K562 (cell line): ENCODE measurements around the gene NAP1L4. TPM values are rescaled to one million over a fixed set of nuclear protein-coding genes. Genes with fewer than 3 reads are reported as not detected.

Experiments
- CCAR2 ChIP-seq: fragments of 200-400 bp; formaldehyde crosslinking; IDR thresholded peaks from 2 replicates; pipeline ENCODE4 v1.6.1; 2017; ENCODE audit warnings: mild to moderate bottlenecking, low read depth, low read length
- CREB5 ChIP-seq: fragments of 250-450 bp; sonication (Bioruptor Pico); IDR thresholded peaks from 2 replicates; pipeline ENCODE4 v1.5.0; 2020; ENCODE audit warnings: mild to moderate bottlenecking
- EGR1 ChIP-seq: fragments of 450-650 bp; conservative IDR thresholded peaks from 2 replicates; pipeline ENCODE4 v1.6.1; 2017; ENCODE audit warnings: mild to moderate bottlenecking
- JUNB ChIP-seq: fragments of 450-650 bp; formaldehyde crosslinking; conservative IDR thresholded peaks from 2 replicates; pipeline ENCODE4 v1.4.0; 2020; ENCODE audit warnings: mild to moderate bottlenecking
- NEUROD1 ChIP-seq: fragments of 150-350 bp; IDR thresholded peaks from 2 replicates; pipeline ENCODE4 v1.6.1; 2014; ENCODE audit warnings: borderline replicate concordance, low read length, low read depth; ENCODE audit not compliant: partially characterized antibody
- NR2F6 ChIP-seq: fragments of 450-650 bp; formaldehyde crosslinking; IDR thresholded peaks from 2 replicates; pipeline ENCODE4 v1.4.0; 2020; ENCODE audit warnings: mild to moderate bottlenecking
- RFX1 ChIP-seq: fragments of 450-650 bp; IDR thresholded peaks from 2 replicates; pipeline ENCODE4 v1.6.1; 2016; ENCODE audit warnings: mild to moderate bottlenecking, moderate library complexity
- SAP30 ChIP-seq: fragments of 200-600 bp; sonication (generic); IDR thresholded peaks from 2 replicates; pipeline ENCODE4 v1.6.1; 2012; ENCODE audit warnings: borderline replicate concordance, low read depth, mild to moderate bottlenecking, moderate library complexity, low read length, control low read depth, inconsistent platforms; ENCODE audit not compliant: insufficient read depth, poor library complexity, severe bottlenecking
- SETDB1 ChIP-seq: IDR thresholded peaks from one replicate; pipeline ENCODE4 v1.6.1; 2012; ENCODE audit warnings: low read length, control low read depth, inconsistent platforms
- SRF ChIP-seq, 2 experiments: fragments of 250-450, 450-650 bp in 1 of 2; sonication (Bioruptor Pico) in 1 of 2; sonication (generic) in 1 of 2; formaldehyde crosslinking; IDR thresholded peaks; 2 replicates each; pipeline versions ENCODE4 v1.5.0 to v1.5.1; 2020 to 2022; ENCODE audit warnings: mild to moderate bottlenecking in 1 of 2, missing genetic modification reagents in 1 of 2
- XRCC5 ChIP-seq: fragments of 200-400 bp; formaldehyde crosslinking; IDR thresholded peaks from 2 replicates; pipeline ENCODE4 v1.6.1; 2017; ENCODE audit warnings: low read depth, mild to moderate bottlenecking, low read length
- ZBTB33 ChIP-seq: sonication (generic); formaldehyde crosslinking; IDR thresholded peaks from 2 replicates; pipeline ENCODE4 v1.8.1; 2023; ENCODE audit warnings: mild to moderate bottlenecking, missing genetic modification reagents
- ZNF124 ChIP-seq: sonication (generic); formaldehyde crosslinking; IDR thresholded peaks from 2 replicates; pipeline ENCODE4 v1.8.1; 2022; ENCODE audit warnings: missing genetic modification reagents
- ZNF253 ChIP-seq: fragments of 250-450 bp; sonication (Bioruptor Pico); conservative IDR thresholded peaks from 2 replicates; pipeline ENCODE4 v1.6.1; 2021; ENCODE audit warnings: mild to moderate bottlenecking
- ZNF263 ChIP-seq: sonication (generic); formaldehyde crosslinking; IDR thresholded peaks from 2 replicates; pipeline ENCODE4 v1.8.0; 2022; ENCODE audit warnings: mild to moderate bottlenecking, missing genetic modification reagents, borderline replicate concordance
- ZNF57 ChIP-seq: fragments of 450-650 bp; formaldehyde crosslinking; IDR thresholded peaks from 2 replicates; pipeline ENCODE4 v1.4.0; 2020; ENCODE audit warnings: mild to moderate bottlenecking, moderate library complexity
- polyA plus RNA-seq, 8 experiments: library from polyadenylated mRNA; depleted of rRNA in 4 of 8; stranded (reverse) in 5 of 8; unstranded in 3 of 8; fragments of >200 nt; fragmentation: Nextera tagmentation in 2 of 8; fragmentation: Illumina TruSeq in 1 of 8; extraction: Ambion mirVana in 2 of 8; extraction: Trizol in 1 of 8; gene quantifications; 2 replicates each; pipeline versions ENCODE4 v1.2.1 to v1.2.3, GENCODE V29; 2011 to 2014; ENCODE audit warnings: inconsistent platforms in 1 of 8, missing spikeins in 1 of 8
- total RNA-seq, 7 experiments: library from RNA; depleted of rRNA in 6 of 7; stranded (reverse); fragments of >200 nt in 6 of 7; fragmentation: Illumina TruSeq in 2 of 7; extraction: Trizol in 2 of 7; gene quantifications; 2 replicates each; pipeline versions ENCODE4 v1.2.1 to v1.2.3, GENCODE V29; 2011 to 2021; ENCODE audit warnings: low replicate concordance in 1 of 7
- TF ChIP-seq, protein P1 (sequence below): sonication (generic); formaldehyde crosslinking; IDR thresholded peaks from 2 replicates; pipeline ENCODE4 v1.8.1; 2023; ENCODE audit warnings: mild to moderate bottlenecking, missing genetic modification reagents
- TF ChIP-seq, protein P2 (sequence below): fragments of 150-350 bp; IDR thresholded peaks from 2 replicates; pipeline ENCODE4 v1.6.1; 2014; ENCODE audit warnings: low read depth, mild to moderate bottlenecking, low read length, borderline replicate concordance

Gene NAP1L4
- total and polyA plus RNA-seq, 9 of the 15 experiments (the other 6 are each of a cell fraction or from before 2014, with no cell fraction given) = 34.1 to 237 (median 179) TPM

GRCh38 chr11:2991452-2992233 lies 486 bp downstream of the NAP1L4 start (continued):
- TF ChIP-seq EGR1 (peak; percentile 82), NEUROD1 (no peak), XRCC5 (no peak), ZNF124 (CRISPR knock-in tag) (no peak), SETDB1 (no peak), SRF (CRISPR knock-in tag; IDR thresholded peaks at IDR 0.05) (no peak), ZNF253 (CRISPR knock-in tag) (no peak), ZNF57 (CRISPR knock-in tag) (no peak), CREB5 (no peak), ZBTB33 (CRISPR knock-in tag) (no peak), SAP30 (peak; percentile 81), CCAR2 (no peak), ZNF263 (CRISPR knock-in tag) (no peak), RFX1 (no peak), JUNB (CRISPR knock-in tag) (no peak), NR2F6 (CRISPR knock-in tag) (no peak)
- TF ChIP-seq, protein P1, sequence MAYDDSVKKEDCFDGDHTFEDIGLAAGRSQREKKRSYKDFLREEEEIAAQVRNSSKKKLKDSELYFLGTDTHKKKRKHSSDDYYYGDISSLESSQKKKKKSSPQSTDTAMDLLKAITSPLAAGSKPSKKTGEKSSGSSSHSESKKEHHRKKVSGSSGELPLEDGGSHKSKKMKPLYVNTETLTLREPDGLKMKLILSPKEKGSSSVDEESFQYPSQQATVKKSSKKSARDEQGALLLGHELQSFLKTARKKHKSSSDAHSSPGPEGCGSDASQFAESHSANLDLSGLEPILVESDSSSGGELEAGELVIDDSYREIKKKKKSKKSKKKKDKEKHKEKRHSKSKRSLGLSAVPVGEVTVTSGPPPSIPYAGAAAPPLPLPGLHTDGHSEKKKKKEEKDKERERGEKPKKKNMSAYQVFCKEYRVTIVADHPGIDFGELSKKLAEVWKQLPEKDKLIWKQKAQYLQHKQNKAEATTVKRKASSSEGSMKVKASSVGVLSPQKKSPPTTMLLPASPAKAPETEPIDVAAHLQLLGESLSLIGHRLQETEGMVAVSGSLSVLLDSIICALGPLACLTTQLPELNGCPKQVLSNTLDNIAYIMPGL (CRISPR knock-in tag) = peak; percentile 43; the same call in 1 of the 2 replicates
- TF ChIP-seq, protein P2, sequence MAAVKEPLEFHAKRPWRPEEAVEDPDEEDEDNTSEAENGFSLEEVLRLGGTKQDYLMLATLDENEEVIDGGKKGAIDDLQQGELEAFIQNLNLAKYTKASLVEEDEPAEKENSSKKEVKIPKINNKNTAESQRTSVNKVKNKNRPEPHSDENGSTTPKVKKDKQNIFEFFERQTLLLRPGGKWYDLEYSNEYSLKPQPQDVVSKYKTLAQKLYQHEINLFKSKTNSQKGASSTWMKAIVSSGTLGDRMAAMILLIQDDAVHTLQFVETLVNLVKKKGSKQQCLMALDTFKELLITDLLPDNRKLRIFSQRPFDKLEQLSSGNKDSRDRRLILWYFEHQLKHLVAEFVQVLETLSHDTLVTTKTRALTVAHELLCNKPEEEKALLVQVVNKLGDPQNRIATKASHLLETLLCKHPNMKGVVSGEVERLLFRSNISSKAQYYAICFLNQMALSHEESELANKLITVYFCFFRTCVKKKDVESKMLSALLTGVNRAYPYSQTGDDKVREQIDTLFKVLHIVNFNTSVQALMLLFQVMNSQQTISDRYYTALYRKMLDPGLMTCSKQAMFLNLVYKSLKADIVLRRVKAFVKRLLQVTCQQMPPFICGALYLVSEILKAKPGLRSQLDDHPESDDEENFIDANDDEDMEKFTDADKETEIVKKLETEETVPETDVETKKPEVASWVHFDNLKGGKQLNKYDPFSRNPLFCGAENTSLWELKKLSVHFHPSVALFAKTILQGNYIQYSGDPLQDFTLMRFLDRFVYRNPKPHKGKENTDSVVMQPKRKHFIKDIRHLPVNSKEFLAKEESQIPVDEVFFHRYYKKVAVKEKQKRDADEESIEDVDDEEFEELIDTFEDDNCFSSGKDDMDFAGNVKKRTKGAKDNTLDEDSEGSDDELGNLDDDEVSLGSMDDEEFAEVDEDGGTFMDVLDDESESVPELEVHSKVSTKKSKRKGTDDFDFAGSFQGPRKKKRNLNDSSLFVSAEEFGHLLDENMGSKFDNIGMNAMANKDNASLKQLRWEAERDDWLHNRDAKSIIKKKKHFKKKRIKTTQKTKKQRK = no peak
